GM21367 (cell line): ENCODE measurements around the gene C1orf50.
A peak's percentile ranks its signal among the peaks of the same experiment; 100 is the strongest.
"Not testable (repeated sequence)": the region's sequence is repeated elsewhere in the genome, so short reads cannot be mapped to it uniquely, and the experiment has no call there.

Experiments
- ATAC-seq: cut with Tn5 transposase; IDR thresholded peaks from one replicate; pipeline ENCODE4 v1.9.1; 2021; ENCODE audit not compliant: unreplicated experiment

C1orf50 gene

GRCh38 chr1:42766741-42767509, at the start of gene C1orf50, which contains the start of gene P3H1:
TSS of gene C1orf50 (plus strand) at chr1:42767249. CDS start at chr1:42767312, 63 bp downstream.
TSS of gene P3H1 (minus strand) at chr1:42767028. CDS start at chr1:42766971, 57 bp downstream.
- ATAC-seq = peak; percentile 84

- no peak for ATAC-seq
Measured at GRCh38 chr1:42720868-42721267, 46.2 kb upstream of the C1orf50 start.

- ATAC-seq = no peak
Measured at GRCh38 chr1:42721926-42722325, 45.1 kb upstream of the C1orf50 start.

- ATAC-seq = not testable (repeated sequence)
Measured at GRCh38 chr1:42722403-42722802, 44.6 kb upstream of the C1orf50 start.

- no peak for ATAC-seq
Measured at GRCh38 chr1:42723511-42723910, 43.5 kb upstream of the C1orf50 start.

- ATAC-seq = not testable (repeated sequence)
Measured at GRCh38 chr1:42725820-42726219, 41.2 kb upstream of the C1orf50 start.

- ATAC-seq = no peak
Measured at GRCh38 chr1:42730002-42730401, 37.0 kb upstream of the C1orf50 start.

GRCh38 chr1:42730988-42731387, 36.1 kb upstream of the C1orf50 start:
- ATAC-seq = no peak

- no peak for ATAC-seq
Measured at GRCh38 chr1:42731585-42731984, 35.5 kb upstream of the C1orf50 start.

- ATAC-seq = no peak
Measured at GRCh38 chr1:42732126-42732680, 34.8 kb upstream of the C1orf50 start.

- ATAC-seq = no peak
Measured at GRCh38 chr1:42733415-42734200, 33.4 kb upstream of the C1orf50 start.

- ATAC-seq = no peak
Measured at GRCh38 chr1:42734201-42735035, 32.6 kb upstream of the C1orf50 start.

GRCh38 chr1:42735056-42735455, 32.0 kb upstream of the C1orf50 start:
- ATAC-seq = no peak

- ATAC-seq = no peak
Measured at GRCh38 chr1:42735477-42736105, 31.5 kb upstream of the C1orf50 start.

GRCh38 chr1:42736152-42736551, 30.9 kb upstream of the C1orf50 start:
- ATAC-seq = no peak

- ATAC-seq = no peak
Measured at GRCh38 chr1:42736571-42737200, 30.4 kb upstream of the C1orf50 start.

- no peak for ATAC-seq
Measured at GRCh38 chr1:42737257-42737656, 29.8 kb upstream of the C1orf50 start.

GRCh38 chr1:42737986-42738677, 28.9 kb upstream of the C1orf50 start:
- ATAC-seq = no peak

- ATAC-seq = no peak
Measured at GRCh38 chr1:42738678-42739226, 28.3 kb upstream of the C1orf50 start.
